ENCODE data around the gene CABLES2. TPM values are rescaled to one million over a fixed set of nuclear protein-coding genes. Genes with fewer than 3 reads are reported as not detected.

Gene CABLES2
- total and polyA plus RNA-seq, 3 experiments from 2014 or later = 3.2 to 9.2 (median 8.6) TPM

GRCh38 chr20:62392621-62393334, 14.3 kb downstream of the CABLES2 start:
- Mint-ChIP-seq H3K27me3 (no peaks in the 10 kb centered on the region), H3K4me3 (no peak overlapping the region), H3K4me1 (peaks cover 15 to 23% (median 16%) of the 10 kb centered on the region in 3 donors), H3K36me3 (peaks cover 0 to 60% (median 5%) of the 10 kb centered on the region in 3 donors), H3K27ac (peak overlapping the region in 1 of 8 donors; percentile 42), H3K9me3 (no peaks in the 10 kb centered on the region)
- Histone ChIP-seq H3K4me1 (ENCODE audit: insufficient read depth, low read length) (peaks cover 11% of the 10 kb centered on the region), H3K4me3 (ENCODE audit: low read length) (no peak overlapping the region), H3K27ac (ENCODE audit: low read depth, low read length) (no peak overlapping the region), H3K36me3 (ENCODE audit: insufficient read depth, low read length) (peaks cover 9% of the 10 kb centered on the region), H3K27me3 (ENCODE audit: insufficient read depth, low read length, poor library complexity, severe bottlenecking) (no peaks in the 10 kb centered on the region), H3K9me3 (ENCODE audit: low read length) (no peaks in the 10 kb centered on the region)
- ChIA-PET CTCF (interaction anchor here (1.4 kb wide), 1 partner anchor 10 kb away, joined by 5 read pairs; no protein-coding TSS in a partner anchor), POLR2A (no interaction called here)
- no peak for DNase-seq

DNA sequence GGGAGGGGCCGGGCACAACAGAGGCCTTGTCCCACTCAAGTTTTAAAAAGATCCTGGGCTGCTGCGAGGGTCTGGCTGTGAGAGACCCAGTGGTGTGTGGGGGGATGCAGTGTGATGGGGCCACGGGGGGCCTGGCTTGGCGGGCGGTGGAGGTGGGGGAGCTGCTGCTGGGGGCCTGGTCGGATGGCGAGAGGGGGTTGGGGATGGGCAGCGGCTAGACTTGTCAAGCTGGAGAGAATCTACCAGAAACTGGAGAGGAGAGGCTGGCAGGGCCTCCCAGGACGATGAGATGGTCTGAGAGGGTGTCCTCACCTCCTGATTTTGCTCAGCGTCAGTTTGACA, 15.0 kb downstream of the CABLES2 start:
- no peaks in the 10 kb centered on the region for H3K9me3 ChIP-seq (ENCODE audit: low read length)
- Mint-ChIP-seq H3K4me1 (peaks cover 20 to 29% (median 21%) of the 10 kb centered on the region in 3 donors), H3K36me3 (peaks cover 0 to 64% (median 4%) of the 10 kb centered on the region in 3 donors), H3K27me3 (no peaks in the 10 kb centered on the region), H3K27ac (no peak overlapping the region), H3K4me3 (peak overlapping the region in 1 of 7 donors; percentile 54), H3K9me3 (no peaks in the 10 kb centered on the region)
- H3K4me1 ChIP-seq (ENCODE audit: insufficient read depth, low read length) = peaks cover 15% of the 10 kb centered on the region
- H3K27me3 ChIP-seq (ENCODE audit: insufficient read depth, low read length, poor library complexity, severe bottlenecking) = no peaks in the 10 kb centered on the region
- H3K4me3 ChIP-seq (ENCODE audit: low read length) = no peak overlapping the region
- DNase-seq = no peak
- H3K36me3 ChIP-seq (ENCODE audit: insufficient read depth, low read length) = peaks cover 9% of the 10 kb centered on the region
- ChIA-PET CTCF (no interaction called here), POLR2A (no interaction called here)
- H3K27ac ChIP-seq (ENCODE audit: low read depth, low read length) = no peak overlapping the region

DNA sequence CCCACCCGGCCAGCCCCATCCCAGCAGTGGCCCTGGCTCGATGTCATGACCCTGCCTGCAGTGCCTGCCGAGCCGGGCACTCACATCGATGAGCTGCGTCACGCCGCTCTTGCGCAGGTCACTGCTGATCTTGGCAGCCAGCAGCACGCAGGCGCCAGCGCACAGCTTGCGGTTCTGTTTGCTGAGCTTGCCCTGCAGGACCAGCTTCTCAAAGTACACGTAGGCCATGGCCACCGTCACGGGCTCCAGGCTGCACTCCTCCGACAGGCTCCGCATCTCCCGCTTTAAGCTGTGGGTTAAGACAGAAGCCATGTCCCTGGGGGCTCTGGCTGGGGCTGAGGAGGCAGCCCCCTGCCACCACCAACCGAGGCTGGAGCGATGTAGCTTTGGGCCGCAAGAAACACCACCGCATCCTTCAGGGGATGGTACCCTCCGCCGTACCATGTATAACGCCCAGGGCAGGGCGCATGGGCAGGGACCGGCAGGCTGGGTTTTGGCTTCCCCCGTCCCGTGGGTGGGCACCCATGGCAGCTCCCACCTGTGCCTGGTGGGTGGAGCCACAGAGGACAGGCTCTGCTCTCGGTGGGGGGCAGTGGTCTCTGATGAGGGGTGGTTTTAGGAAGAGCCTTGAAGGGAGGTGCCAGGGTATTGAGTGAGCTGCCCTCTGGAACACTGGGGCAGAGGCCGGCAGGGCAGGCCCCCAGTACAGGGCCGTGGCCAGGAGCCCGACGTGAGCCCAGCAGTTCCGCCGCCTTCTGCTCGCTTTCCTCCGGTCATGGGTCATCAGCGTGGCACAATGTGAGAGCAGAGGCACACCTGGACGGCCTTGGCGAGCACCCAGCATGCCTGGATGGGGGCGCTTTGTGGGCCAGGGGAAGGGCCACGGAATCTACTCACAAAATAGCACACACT, 15.7 kb downstream of the CABLES2 start:
- Mint-ChIP-seq H3K4me3 (peak overlapping the region in 1 of 7 donors; percentile 72), H3K4me1 (peaks cover 20 to 33% (median 23%) of the 10 kb centered on the region in 3 donors), H3K36me3 (peaks cover 0 to 67% (median 4%) of the 10 kb centered on the region in 3 donors), H3K27me3 (no peaks in the 10 kb centered on the region), H3K27ac (peak overlapping the region in 1 of 8 donors; percentile 70), H3K9me3 (no peaks in the 10 kb centered on the region)
- ChIA-PET POLR2A (interaction anchor here (0.8 kb wide), 1 partner anchor 15 kb away, joined by 3 read pairs; no protein-coding TSS in a partner anchor), CTCF (no interaction called here)
- no peaks in the 10 kb centered on the region for H3K27me3 ChIP-seq (ENCODE audit: insufficient read depth, low read length, poor library complexity, severe bottlenecking)
- no peak overlapping the region for H3K4me3 ChIP-seq (ENCODE audit: low read length)
- no peak overlapping the region for H3K27ac ChIP-seq (ENCODE audit: low read depth, low read length)
- H3K9me3 ChIP-seq (ENCODE audit: low read length) = no peaks in the 10 kb centered on the region
- peaks cover 15% of the 10 kb centered on the region for H3K4me1 ChIP-seq (ENCODE audit: insufficient read depth, low read length)
- H3K36me3 ChIP-seq (ENCODE audit: insufficient read depth, low read length) = peaks cover 9% of the 10 kb centered on the region
- no peak for DNase-seq

DNA sequence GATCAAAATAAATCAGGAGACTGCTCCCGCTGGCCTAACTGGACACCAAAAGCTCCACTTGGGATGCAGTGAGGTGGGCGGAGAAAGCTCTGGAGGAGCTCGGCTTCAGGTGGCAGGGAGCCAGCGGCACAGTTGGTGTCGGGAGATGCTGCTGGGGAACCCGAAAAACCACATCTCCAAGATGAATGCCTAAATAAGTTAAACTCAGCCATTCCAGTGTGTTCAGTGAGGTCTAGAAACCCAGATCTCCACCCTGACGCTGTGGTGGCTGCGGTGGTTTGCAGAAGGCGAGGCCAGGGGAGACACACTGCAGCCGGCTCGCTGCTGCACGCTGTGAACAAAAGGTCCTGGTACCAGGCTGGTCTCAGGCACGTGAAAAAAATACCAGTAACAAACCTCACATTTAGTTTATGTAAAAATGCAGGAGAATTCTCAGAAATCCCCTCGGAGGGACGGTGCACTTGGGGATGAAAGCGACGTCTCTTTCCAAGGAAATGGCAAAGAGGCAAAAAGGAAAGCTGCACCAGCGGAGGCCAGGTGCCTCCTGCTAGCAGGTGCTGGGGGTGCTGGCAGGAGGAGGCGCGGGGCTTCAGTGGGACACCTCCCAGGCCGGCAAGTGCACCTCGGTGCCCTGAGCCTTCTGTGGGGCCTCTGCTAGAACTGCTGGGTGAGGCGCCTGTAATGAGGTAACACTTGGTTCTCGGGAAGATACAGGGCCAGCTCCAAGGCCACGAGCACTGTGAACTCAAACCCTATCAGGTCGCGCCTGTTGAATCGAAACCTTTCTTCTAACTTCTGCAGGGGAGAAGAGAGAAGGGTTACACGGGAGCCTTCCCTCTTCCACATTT, 16.5 kb downstream of the CABLES2 start:
- Mint-ChIP-seq H3K9me3 (no peaks in the 10 kb centered on the region), H3K4me1 (peaks cover 29 to 42% (median 32%) of the 10 kb centered on the region in 3 donors), H3K4me3 (peak overlapping the region in 1 of 7 donors; percentile 97), H3K27me3 (no peaks in the 10 kb centered on the region), H3K36me3 (peaks cover 0 to 71% (median 4%) of the 10 kb centered on the region in 3 donors), H3K27ac (peak overlapping the region in 4 of 8 donors; percentile 14 to 70 (median 52))
- peaks cover 20% of the 10 kb centered on the region for H3K4me1 ChIP-seq (ENCODE audit: insufficient read depth, low read length)
- H3K9me3 ChIP-seq (ENCODE audit: low read length) = no peaks in the 10 kb centered on the region
- H3K36me3 ChIP-seq (ENCODE audit: insufficient read depth, low read length) = peaks cover 9% of the 10 kb centered on the region
- ChIA-PET POLR2A (interaction anchor here (0.8 kb wide), 1 partner anchor 15 kb away, joined by 3 read pairs; no protein-coding TSS in a partner anchor), CTCF (no interaction called here)
- H3K27me3 ChIP-seq (ENCODE audit: insufficient read depth, low read length, poor library complexity, severe bottlenecking) = no peaks in the 10 kb centered on the region
- H3K4me3 ChIP-seq (ENCODE audit: low read length) = no peak overlapping the region
- no peak for DNase-seq
- H3K27ac ChIP-seq (ENCODE audit: low read depth, low read length) = no peak overlapping the region

GRCh38 chr20:62389601-62390087, 17.4 kb downstream of the CABLES2 start:
- no peaks in the 10 kb centered on the region for H3K27me3 ChIP-seq (ENCODE audit: insufficient read depth, low read length, poor library complexity, severe bottlenecking)
- H3K4me1 Mint-ChIP-seq = peaks cover 35 to 49% (median 39%) of the 10 kb centered on the region in 3 donors
- peaks cover 26% of the 10 kb centered on the region for H3K4me1 ChIP-seq (ENCODE audit: insufficient read depth, low read length)
- H3K4me3 Mint-ChIP-seq = peak overlapping the region in 2 of 7 donors; percentile 56 to 97
- H3K27ac ChIP-seq (ENCODE audit: low read depth, low read length) = no peak overlapping the region
- no peaks in the 10 kb centered on the region for H3K9me3 Mint-ChIP-seq
- POLR2A ChIA-PET = no interaction called here
- DNase-seq = no peak
- CTCF ChIA-PET = no interaction called here
- peaks cover 9% of the 10 kb centered on the region for H3K36me3 ChIP-seq (ENCODE audit: insufficient read depth, low read length)
- H3K36me3 Mint-ChIP-seq = peaks cover 0 to 68% (median 4%) of the 10 kb centered on the region in 3 donors
- H3K9me3 ChIP-seq (ENCODE audit: low read length) = no peaks in the 10 kb centered on the region
- no peak overlapping the region for H3K4me3 ChIP-seq (ENCODE audit: low read length)
- H3K27ac Mint-ChIP-seq = peak overlapping the region in 2 of 8 donors; percentile 47 to 95
- no peaks in the 10 kb centered on the region for H3K27me3 Mint-ChIP-seq

- peak overlapping the region; percentile 90 to 97 (median 92) for H3K4me3 Mint-ChIP-seq
- Histone ChIP-seq H3K4me3 (ENCODE audit: low read length) (no peak overlapping the region), H3K36me3 (ENCODE audit: insufficient read depth, low read length) (peaks cover 9% of the 10 kb centered on the region), H3K9me3 (ENCODE audit: low read length) (no peaks in the 10 kb centered on the region), H3K27ac (ENCODE audit: low read depth, low read length) (no peak overlapping the region), H3K27me3 (ENCODE audit: insufficient read depth, low read length, poor library complexity, severe bottlenecking) (no peaks in the 10 kb centered on the region), H3K4me1 (ENCODE audit: insufficient read depth, low read length) (peaks cover 26% of the 10 kb centered on the region)
- ChIA-PET CTCF (no interaction called here), POLR2A (no interaction called here)
- H3K9me3 Mint-ChIP-seq = no peaks in the 10 kb centered on the region
- H3K4me1 Mint-ChIP-seq = peaks cover 35 to 49% (median 39%) of the 10 kb centered on the region in 3 donors
- peak overlapping the region in 6 of 8 donors; percentile 29 to 95 (median 92) for H3K27ac Mint-ChIP-seq
- H3K27me3 Mint-ChIP-seq = no peaks in the 10 kb centered on the region
- peaks cover 0 to 64% (median 4%) of the 10 kb centered on the region in 3 donors for H3K36me3 Mint-ChIP-seq
- no peak for DNase-seq
These were observed 18.1 kb downstream of the CABLES2 start for GRCh38 chr20:62388839-62389600.
